HepG2 (cell line): ENCODE results near the gene SRRT. TPM values are rescaled to one million over a fixed set of nuclear protein-coding genes. Genes with fewer than 3 reads are reported as not detected.

Experiments
- ARID2 ChIP-seq: sonication (generic); formaldehyde crosslinking; IDR thresholded peaks from 2 replicates; pipeline ENCODE4 v1.8.1; 2022; ENCODE audit warnings: mild to moderate bottlenecking, missing genetic modification reagents, borderline replicate concordance
- ARNT2 ChIP-seq: sonication (generic); formaldehyde crosslinking; IDR thresholded peaks from 2 replicates; pipeline ENCODE4 v1.8.0; 2022; ENCODE audit warnings: mild to moderate bottlenecking, low read depth, missing genetic modification reagents, moderate library complexity
- GATAD2A ChIP-seq: IDR thresholded peaks from 2 replicates; pipeline ENCODE4 v1.6.1; 2016
- RBM39 ChIP-seq: fragments of 200-400 bp; formaldehyde crosslinking; IDR thresholded peaks from one replicate; pipeline ENCODE4 v1.6.1; 2018; ENCODE audit warnings: antibody characterized with exemption, mild to moderate bottlenecking, low read depth, low read length; ENCODE audit not compliant: poor library complexity, severe bottlenecking
- REL ChIP-seq: sonication (generic); formaldehyde crosslinking; conservative IDR thresholded peaks from 2 replicates; pipeline ENCODE4 v1.8.0; 2022; ENCODE audit warnings: mild to moderate bottlenecking, missing genetic modification reagents, moderate library complexity
- TAF15 ChIP-seq: fragments of 200-400 bp; formaldehyde crosslinking; IDR thresholded peaks from one replicate; pipeline ENCODE4 v1.6.1; 2018; ENCODE audit warnings: mild to moderate bottlenecking, low read depth, low read length; ENCODE audit not compliant: poor library complexity, severe bottlenecking
- U2AF1 ChIP-seq: fragments of 200-400 bp; formaldehyde crosslinking; optimal IDR thresholded peaks from 2 replicates; pipeline ENCODE3; 2017; ENCODE audit warnings: mild to moderate bottlenecking, low read depth, low read length
- ZBTB20 ChIP-seq: sonication (generic); formaldehyde crosslinking; IDR thresholded peaks from 2 replicates; pipeline ENCODE4 v1.8.1; 2023; ENCODE audit warnings: missing genetic modification reagents, low read depth, mild to moderate bottlenecking, borderline replicate concordance
- ZBTB7A ChIP-seq: sonication (generic); formaldehyde crosslinking; IDR thresholded peaks from 2 replicates; pipeline ENCODE4 v1.8.0; 2022; ENCODE audit warnings: mild to moderate bottlenecking, missing genetic modification reagents
- ZFP62 ChIP-seq: sonication (generic); formaldehyde crosslinking; IDR thresholded peaks from 2 replicates; pipeline ENCODE4 v1.4.0; 2020; ENCODE audit warnings: missing genetic modification reagents
- ZNF160 ChIP-seq: sonication (generic); formaldehyde crosslinking; IDR thresholded peaks from 2 replicates; pipeline ENCODE4 v1.8.0; 2022; ENCODE audit warnings: mild to moderate bottlenecking, inconsistent platforms, missing genetic modification reagents
- ZNF20 ChIP-seq: sonication (generic); formaldehyde crosslinking; IDR thresholded peaks from 2 replicates; pipeline ENCODE4 v1.4.0; 2020; ENCODE audit warnings: mild to moderate bottlenecking, moderate library complexity, missing genetic modification reagents
- ZNF367 ChIP-seq: sonication (generic); formaldehyde crosslinking; IDR thresholded peaks from 2 replicates; pipeline ENCODE4 v1.4.0; 2020; ENCODE audit warnings: missing genetic modification reagents, borderline replicate concordance
- ZNF557 ChIP-seq: sonication (generic); formaldehyde crosslinking; IDR thresholded peaks from 2 replicates; pipeline ENCODE4 v1.4.0; 2020; ENCODE audit warnings: missing genetic modification reagents
- ZNF563 ChIP-seq: sonication (generic); formaldehyde crosslinking; IDR thresholded peaks from 2 replicates; pipeline ENCODE4 v1.8.0; 2022; ENCODE audit warnings: mild to moderate bottlenecking, moderate library complexity, missing genetic modification reagents
- ZNF724P ChIP-seq: sonication (generic); formaldehyde crosslinking; IDR thresholded peaks from 2 replicates; pipeline ENCODE4 v1.8.0; 2022; ENCODE audit warnings: missing genetic modification reagents, borderline replicate concordance
- ZNF776 ChIP-seq: sonication (generic); formaldehyde crosslinking; IDR thresholded peaks from 2 replicates; pipeline ENCODE4 v1.4.0; 2020; ENCODE audit warnings: mild to moderate bottlenecking, missing genetic modification reagents
- ZNF777 ChIP-seq: sonication (generic); formaldehyde crosslinking; IDR thresholded peaks from 2 replicates; pipeline ENCODE4 v1.4.0; 2020; ENCODE audit warnings: missing genetic modification reagents
- ZSCAN31 ChIP-seq: sonication (generic); formaldehyde crosslinking; IDR thresholded peaks from 2 replicates; pipeline ENCODE4 v1.5.0; 2020; ENCODE audit warnings: low read depth, mild to moderate bottlenecking, missing genetic modification reagents
- polyA plus RNA-seq, 8 experiments: library from polyadenylated mRNA; depleted of rRNA in 3 of 8; stranded (reverse) in 7 of 8; unstranded in 1 of 8; fragments of >200 nt; fragmentation: Illumina TruSeq in 4 of 8; extraction: Trizol in 4 of 8; gene quantifications; 2 replicates each; pipeline versions ENCODE4 v1.2.1 to v1.2.3, GENCODE V29; 2011 to 2016; ENCODE audit warnings: low read depth in 4 of 8, missing spikeins in 1 of 8, mixed read lengths in 1 of 8; ENCODE audit not compliant: insufficient read depth in 1 of 8
- total RNA-seq, 5 experiments: library from RNA; depleted of rRNA; stranded (reverse); fragments of >200 nt; fragmentation: Illumina TruSeq; extraction: Trizol; gene quantifications; 2 replicates each; pipeline ENCODE4 v1.2.3, GENCODE V29; 2016; ENCODE audit warnings: low read depth in 1 of 5
- TF ChIP-seq, protein P1 (sequence below): sonication (generic); formaldehyde crosslinking; IDR thresholded peaks from 2 replicates; pipeline ENCODE4 v1.5.1; 2020; ENCODE audit warnings: mild to moderate bottlenecking, moderate library complexity, missing genetic modification reagents
- TF ChIP-seq, protein P2 (sequence below), 2 experiments: sonication (generic) in 1 of 2; formaldehyde crosslinking in 1 of 2; IDR thresholded peaks; 2 replicates each; pipeline versions ENCODE4 v1.4.0 to v1.6.1; 2018 to 2020; ENCODE audit warnings: missing genetic modification reagents in 2 of 2, borderline replicate concordance in 1 of 2, low read depth in 1 of 2, mild to moderate bottlenecking in 1 of 2, missing biosample characterization in 1 of 2
- TF ChIP-seq, protein P3 (sequence below): sonication (generic); formaldehyde crosslinking; IDR thresholded peaks from 2 replicates; pipeline ENCODE4 v1.4.0; 2020; ENCODE audit warnings: missing genetic modification reagents
- TF ChIP-seq, protein P4 (sequence below): sonication (generic); formaldehyde crosslinking; IDR thresholded peaks from 2 replicates; pipeline ENCODE4 v1.5.1; 2020; ENCODE audit warnings: mild to moderate bottlenecking, missing genetic modification reagents, moderate library complexity

Gene SRRT
- total and polyA plus RNA-seq, 2 of the 13 experiments (the other 11 are each of a cell fraction or from before 2014, with no cell fraction given), result 26.2 to 106 TPM

DNA sequence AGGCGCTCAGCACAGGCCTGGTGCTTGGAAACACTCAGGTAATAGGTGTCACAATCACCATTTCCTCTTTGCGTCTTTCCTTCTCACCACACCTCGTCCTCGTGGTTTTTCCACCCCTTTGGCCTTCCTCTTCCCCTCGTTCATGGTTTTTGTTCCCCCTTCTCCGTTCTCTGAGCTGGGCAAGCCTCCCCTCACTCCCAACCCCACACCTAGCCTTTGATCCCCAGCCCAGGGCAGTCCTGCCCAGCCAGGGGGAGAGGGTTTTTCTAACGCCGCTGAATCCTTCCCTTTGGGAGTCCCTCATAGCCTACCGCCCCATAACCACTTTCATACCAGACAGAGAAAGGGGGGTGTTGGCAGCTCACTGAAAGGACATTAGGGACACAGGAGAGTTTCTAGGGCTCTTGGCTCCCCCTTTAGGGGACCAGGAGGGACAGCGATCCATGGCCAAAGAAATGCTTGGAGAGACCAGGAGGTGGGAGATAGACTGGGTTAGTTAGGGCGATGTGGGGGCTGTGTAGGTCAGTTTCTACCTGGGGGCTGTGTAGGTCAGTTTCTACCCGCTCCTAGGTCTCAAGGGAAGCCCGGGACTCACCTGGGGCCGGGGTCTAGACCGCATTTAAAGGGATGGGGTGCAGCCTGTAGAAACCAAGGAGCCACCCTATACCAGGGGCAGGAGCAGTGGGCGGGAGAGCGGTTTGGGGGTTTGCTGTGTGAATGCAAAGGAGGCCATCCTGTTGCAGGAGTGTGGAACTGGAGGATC is 49.0 kb upstream of the SRRT start (continued):
- no peak for TF ChIP-seq ARNT2
- TF ChIP-seq ZNF724P (CRISPR knock-in tag), result no peak
- TF ChIP-seq ZNF367 (CRISPR knock-in tag), result no peak
- TF ChIP-seq ZNF160 (CRISPR knock-in tag), result no peak
- TF ChIP-seq, protein P1, sequence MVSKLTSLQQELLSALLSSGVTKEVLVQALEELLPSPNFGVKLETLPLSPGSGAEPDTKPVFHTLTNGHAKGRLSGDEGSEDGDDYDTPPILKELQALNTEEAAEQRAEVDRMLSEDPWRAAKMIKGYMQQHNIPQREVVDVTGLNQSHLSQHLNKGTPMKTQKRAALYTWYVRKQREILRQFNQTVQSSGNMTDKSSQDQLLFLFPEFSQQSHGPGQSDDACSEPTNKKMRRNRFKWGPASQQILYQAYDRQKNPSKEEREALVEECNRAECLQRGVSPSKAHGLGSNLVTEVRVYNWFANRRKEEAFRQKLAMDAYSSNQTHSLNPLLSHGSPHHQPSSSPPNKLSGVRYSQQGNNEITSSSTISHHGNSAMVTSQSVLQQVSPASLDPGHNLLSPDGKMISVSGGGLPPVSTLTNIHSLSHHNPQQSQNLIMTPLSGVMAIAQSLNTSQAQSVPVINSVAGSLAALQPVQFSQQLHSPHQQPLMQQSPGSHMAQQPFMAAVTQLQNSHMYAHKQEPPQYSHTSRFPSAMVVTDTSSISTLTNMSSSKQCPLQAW, result peak; percentile 23; the same call in 1 of the 2 replicates
- TF ChIP-seq ZNF777 (CRISPR knock-in tag), result no peak
- TF ChIP-seq RBM39, result no peak
- TF ChIP-seq, protein P2, sequence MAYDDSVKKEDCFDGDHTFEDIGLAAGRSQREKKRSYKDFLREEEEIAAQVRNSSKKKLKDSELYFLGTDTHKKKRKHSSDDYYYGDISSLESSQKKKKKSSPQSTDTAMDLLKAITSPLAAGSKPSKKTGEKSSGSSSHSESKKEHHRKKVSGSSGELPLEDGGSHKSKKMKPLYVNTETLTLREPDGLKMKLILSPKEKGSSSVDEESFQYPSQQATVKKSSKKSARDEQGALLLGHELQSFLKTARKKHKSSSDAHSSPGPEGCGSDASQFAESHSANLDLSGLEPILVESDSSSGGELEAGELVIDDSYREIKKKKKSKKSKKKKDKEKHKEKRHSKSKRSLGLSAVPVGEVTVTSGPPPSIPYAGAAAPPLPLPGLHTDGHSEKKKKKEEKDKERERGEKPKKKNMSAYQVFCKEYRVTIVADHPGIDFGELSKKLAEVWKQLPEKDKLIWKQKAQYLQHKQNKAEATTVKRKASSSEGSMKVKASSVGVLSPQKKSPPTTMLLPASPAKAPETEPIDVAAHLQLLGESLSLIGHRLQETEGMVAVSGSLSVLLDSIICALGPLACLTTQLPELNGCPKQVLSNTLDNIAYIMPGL (CRISPR knock-in tag; IDR thresholded peaks at IDR 0.05; ENCODE audit: borderline replicate concordance in 1 of 2, low read depth in 1 of 2), result peak; percentile 39 to 41; a peak in 3 of 4 replicates
- TF ChIP-seq, protein P3, sequence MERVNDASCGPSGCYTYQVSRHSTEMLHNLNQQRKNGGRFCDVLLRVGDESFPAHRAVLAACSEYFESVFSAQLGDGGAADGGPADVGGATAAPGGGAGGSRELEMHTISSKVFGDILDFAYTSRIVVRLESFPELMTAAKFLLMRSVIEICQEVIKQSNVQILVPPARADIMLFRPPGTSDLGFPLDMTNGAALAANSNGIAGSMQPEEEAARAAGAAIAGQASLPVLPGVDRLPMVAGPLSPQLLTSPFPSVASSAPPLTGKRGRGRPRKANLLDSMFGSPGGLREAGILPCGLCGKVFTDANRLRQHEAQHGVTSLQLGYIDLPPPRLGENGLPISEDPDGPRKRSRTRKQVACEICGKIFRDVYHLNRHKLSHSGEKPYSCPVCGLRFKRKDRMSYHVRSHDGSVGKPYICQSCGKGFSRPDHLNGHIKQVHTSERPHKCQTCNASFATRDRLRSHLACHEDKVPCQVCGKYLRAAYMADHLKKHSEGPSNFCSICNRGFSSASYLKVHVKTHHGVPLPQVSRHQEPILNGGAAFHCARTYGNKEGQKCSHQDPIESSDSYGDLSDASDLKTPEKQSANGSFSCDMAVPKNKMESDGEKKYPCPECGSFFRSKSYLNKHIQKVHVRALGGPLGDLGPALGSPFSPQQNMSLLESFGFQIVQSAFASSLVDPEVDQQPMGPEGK (CRISPR knock-in tag), result 0 out of 2 replicates have a peak, but pooled peaks have one; percentile 17
- TF ChIP-seq GATAD2A (CRISPR knock-in tag), result no peak
- no peak for TF ChIP-seq U2AF1
- no peak for TF ChIP-seq ZBTB20
- TF ChIP-seq ARID2 (CRISPR knock-in tag), result peak; percentile 29; the same call in 1 of the 2 replicates
- no peak for TF ChIP-seq TAF15
- no peak for TF ChIP-seq ZNF776 (CRISPR knock-in tag)
- TF ChIP-seq ZBTB7A, result no peak
- TF ChIP-seq ZFP62, result no peak
- no peak for TF ChIP-seq REL
- TF ChIP-seq ZNF557 (CRISPR knock-in tag), result no peak
- TF ChIP-seq ZNF563 (CRISPR knock-in tag), result no peak; the same call in 1 of the 2 replicates
- TF ChIP-seq, protein P4, sequence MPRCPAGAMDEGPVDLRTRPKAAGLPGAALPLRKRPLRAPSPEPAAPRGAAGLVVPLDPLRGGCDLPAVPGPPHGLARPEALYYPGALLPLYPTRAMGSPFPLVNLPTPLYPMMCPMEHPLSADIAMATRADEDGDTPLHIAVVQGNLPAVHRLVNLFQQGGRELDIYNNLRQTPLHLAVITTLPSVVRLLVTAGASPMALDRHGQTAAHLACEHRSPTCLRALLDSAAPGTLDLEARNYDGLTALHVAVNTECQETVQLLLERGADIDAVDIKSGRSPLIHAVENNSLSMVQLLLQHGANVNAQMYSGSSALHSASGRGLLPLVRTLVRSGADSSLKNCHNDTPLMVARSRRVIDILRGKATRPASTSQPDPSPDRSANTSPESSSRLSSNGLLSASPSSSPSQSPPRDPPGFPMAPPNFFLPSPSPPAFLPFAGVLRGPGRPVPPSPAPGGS (CRISPR knock-in tag), result no peak
- TF ChIP-seq ZSCAN31 (CRISPR knock-in tag), result no peak
- TF ChIP-seq ZNF20 (CRISPR knock-in tag), result no peak
